Measurements from ENCODE around the gene TSACC. TPM values are rescaled to one million over a fixed set of nuclear protein-coding genes. Genes with fewer than 3 reads are reported as not detected.

The TSACC gene
- total and polyA plus RNA-seq, 2 of the 8 experiments (the other 6 are each of a cell fraction or from before 2014, with no cell fraction given) = 1.0 to 5.0 TPM

- TF ChIP-seq BCL11A (IDR thresholded peaks at IDR 0.05; ENCODE audit: low read depth in 2 of 2, low read length in 2 of 2) (no peak), YY1 (IDR thresholded peaks at IDR 0.05; ENCODE audit: low read depth, low read length) (peak; percentile 40; the same call in 1 of the 2 replicates), KDM4A (IDR thresholded peaks at IDR 0.05; ENCODE audit: low read depth, low read length, severe bottlenecking) (peak; percentile 46), POLR2AphosphoS5 (IDR thresholded peaks at IDR 0.05; ENCODE audit: low read depth, low read length) (0 out of 2 replicates have a peak, but pooled peaks have one; percentile 25), SP2 (IDR thresholded peaks at IDR 0.05; ENCODE audit: low read length) (no peak), ASH2L (IDR thresholded peaks at IDR 0.05; ENCODE audit: low read length) (peak; percentile 85), TCF12 (IDR thresholded peaks at IDR 0.05; ENCODE audit: low read depth, low read length) (no peak), HDAC6 (IDR thresholded peaks at IDR 0.05; ENCODE audit: low read depth, low read length) (no peak), CTCF (IDR thresholded peaks at IDR 0.05; ENCODE audit: control extremely low read depth in 1 of 3, insufficient read depth in 1 of 3, low read depth in 1 of 3, low read length in 3 of 3) (no peak), RFX5 (IDR thresholded peaks at IDR 0.05; ENCODE audit: borderline replicate concordance, low read depth, low read length) (no peak), CHD2 (IDR thresholded peaks at IDR 0.05; ENCODE audit: low read length) (no peak), RNF2 (IDR thresholded peaks at IDR 0.05; ENCODE audit: borderline replicate concordance, low read depth, low read length, missing control alignments, poor library complexity, severe bottlenecking) (no peak), EZH2 (IDR thresholded peaks at IDR 0.05; ENCODE audit: low read depth, low read length, severe bottlenecking) (no peak), FOSL1 (IDR thresholded peaks at IDR 0.05; ENCODE audit: insufficient read depth, low read depth, low read length) (no peak), TEAD4 (IDR thresholded peaks at IDR 0.05; ENCODE audit: low read depth, low read length) (no peak), SIRT6 (IDR thresholded peaks at IDR 0.05; ENCODE audit: low read length) (no peak), GABPA (IDR thresholded peaks at IDR 0.05; ENCODE audit: borderline replicate concordance, insufficient read depth, low read length) (no peak), RBBP5 (IDR thresholded peaks at IDR 0.05; ENCODE audit: borderline replicate concordance, low read depth, low read length) (no peak; the same call in 1 of the 2 replicates), CREB1 (IDR thresholded peaks at IDR 0.05) (no peak), RXRA (IDR thresholded peaks at IDR 0.05; ENCODE audit: insufficient read depth, low read depth, low read length) (no peak), POU5F1 (IDR thresholded peaks at IDR 0.05; ENCODE audit: low read depth, low read length) (no peak), NANOG (IDR thresholded peaks at IDR 0.05; ENCODE audit: insufficient read depth, low read depth, low read length, poor library complexity, severe bottlenecking) (no peak)
Measured at GRCh38 chr1:156368889-156369684, 30.8 kb downstream of the TSACC start, which contains the start of gene RHBG (continued).

Measured in H1 (cell line).